Caco-2 (cell line): ENCODE results near the gene IQCK. TPM values are rescaled to one million over a fixed set of nuclear protein-coding genes. Genes with fewer than 3 reads are reported as not detected.
"Not testable (repeated sequence)": the region's sequence is repeated elsewhere in the genome, so short reads cannot be mapped to it uniquely, and the experiment has no call there.

Experiments used
- BruUV-seq: library from RNA; stranded (reverse); fragments of 400-500 nt; replicated peaks from 2 replicates; lab custom pipeline; 2021; lab: Mats Ljungman, UMichigan
- CTCF ChIA-PET: fragments of 300-600 bp; sonication (Branson Sonifier 250); formaldehyde crosslinking; loops from one replicate; lab custom pipeline; 2022; ENCODE audit warnings: antibody characterized with exemption; lab: Charles Lee
- POLR2A ChIA-PET: fragments of 300-600 bp; sonication (Branson Sonifier 250); formaldehyde crosslinking; loops from one replicate; lab custom pipeline; 2022; ENCODE audit warnings: antibody characterized with exemption; lab: Charles Lee
- DNase-seq, 2 experiments: peaks; one replicate each; pipeline versions ENCODE4 v3.0.0 to v3.0.0-alpha.2; 2020 to 2022
- H3K27me3 ChIP-seq: replicated peaks from 2 replicates; pipeline ENCODE4 v1.6.0; 2011; ENCODE audit warnings: low read length; ENCODE audit not compliant: control insufficient read depth, insufficient read depth
- H3K36me3 ChIP-seq: 2 replicates; pipeline ENCODE4 v1.5.1; 2011; ENCODE audit warnings: low read length; ENCODE audit not compliant: control insufficient read depth, insufficient read depth
- H3K4me1 ChIP-seq: fragments of 250-450 bp; sonication (Bioruptor Pico); 2 replicates; pipeline ENCODE4 v1.5.1; 2020; ENCODE audit warnings: mild to moderate bottlenecking
- H3K4me3 ChIP-seq: 2 replicates; pipeline ENCODE4 v1.5.1; 2011; ENCODE audit warnings: low read depth, mild to moderate bottlenecking, control low read depth, low read length
- H3K9me3 ChIP-seq: fragments of 250-450 bp; sonication (Bioruptor Pico); 2 replicates; pipeline ENCODE4 v1.5.1; 2020; ENCODE audit warnings: mild to moderate bottlenecking, moderate library complexity
- H3K27ac Mint-ChIP-seq: one replicate; pipeline ENCODE4 v1.8.0; 2022; ENCODE audit warnings: mixed read lengths; ENCODE audit not compliant: unreplicated experiment
- H3K27me3 Mint-ChIP-seq: one replicate; pipeline ENCODE4 v1.8.0; 2022; ENCODE audit warnings: mixed read lengths; ENCODE audit not compliant: insufficient read depth, unreplicated experiment
- H3K36me3 Mint-ChIP-seq: one replicate; pipeline ENCODE4 v1.8.0; 2022; ENCODE audit warnings: mild to moderate bottlenecking, mixed read lengths; ENCODE audit not compliant: insufficient read depth, unreplicated experiment
- H3K4me1 Mint-ChIP-seq: one replicate; pipeline ENCODE4 v1.8.0; 2022; ENCODE audit warnings: low read depth, mixed read lengths; ENCODE audit not compliant: unreplicated experiment
- H3K4me3 Mint-ChIP-seq: one replicate; pipeline ENCODE4 v1.8.0; 2022; ENCODE audit warnings: mild to moderate bottlenecking, moderate library complexity, mixed read lengths; ENCODE audit not compliant: unreplicated experiment
- H3K9me3 Mint-ChIP-seq: one replicate; pipeline ENCODE4 v1.8.0; 2022; ENCODE audit warnings: mixed read lengths; ENCODE audit not compliant: unreplicated experiment
- CTCF ChIP-seq, 2 experiments: fragments of 200-600 bp in 1 of 2; IDR thresholded peaks; 1 replicate in 1 of 2; 2 replicates in 1 of 2; pipeline versions ENCODE4 v1.5.1 to v1.8.0; 2011 to 2022; ENCODE audit warnings: antibody characterized with exemption in 1 of 2, control low read depth in 1 of 2, inconsistent platforms in 1 of 2, low read depth in 1 of 2, low read length in 1 of 2, mild to moderate bottlenecking in 1 of 2, moderate library complexity in 1 of 2; ENCODE audit not compliant: insufficient read depth in 1 of 2, severe bottlenecking in 1 of 2, unreplicated experiment in 1 of 2
- intact Hi-C: fragments of 100-400 bp; cut with micrococcal nuclease; formaldehyde crosslinking; loops from one replicate; pipeline ENCODE4 v1.10.0; 2022; ENCODE audit not compliant: unreplicated experiment
- total RNA-seq: library from RNA; stranded (reverse); gene quantifications from 2 replicates; pipeline ENCODE4 v1.2.3, GENCODE V29; 2022

Gene IQCK
- total RNA-seq, 1 experiment from 2014 or later: 2.0 TPM

GRCh38 chr16:19715566-19715965 is 2.5 kb upstream of the IQCK start:
- Mint-ChIP-seq H3K4me3 (no peak overlapping the region), H3K36me3 (peaks cover 42% of the 10 kb centered on the region), H3K27ac (no peak overlapping the region), H3K4me1 (peaks cover 18% of the 10 kb centered on the region), H3K9me3 (no peaks in the 10 kb centered on the region), H3K27me3 (no peaks in the 10 kb centered on the region)
- POLR2A ChIA-PET: no interaction called here
- intact Hi-C loops: loop anchor here (10.0 kb wide), 1 partner anchor 169 kb away; the partner anchor contains the start of gene GPRC5B
- BruUV-seq: no TSS peak
- DNase-seq: no peak
- peaks cover 17% of the 10 kb centered on the region for H3K4me1 ChIP-seq
- no peak for TF ChIP-seq CTCF (IDR thresholded peaks at IDR 0.05; ENCODE audit: insufficient read depth in 1 of 2, low read depth in 1 of 2, low read length in 1 of 2, severe bottlenecking in 1 of 2, unreplicated experiment in 1 of 2)
- CTCF ChIA-PET: no interaction called here
- no peak overlapping the region for H3K4me3 ChIP-seq
- no peaks in the 10 kb centered on the region for H3K27me3 ChIP-seq
- 0 out of 2 replicates have a peak, but pooled peaks cover 2% of the 10 kb centered on the region for H3K36me3 ChIP-seq
- no peaks in the 10 kb centered on the region for H3K9me3 ChIP-seq

GRCh38 chr16:19716183-19716582 is 1.9 kb upstream of the IQCK start:
- BruUV-seq: no TSS peak
- Mint-ChIP-seq H3K27ac (peak overlapping the region; percentile 88), H3K4me3 (peak overlapping the region; percentile 91), H3K36me3 (peaks cover 41% of the 10 kb centered on the region), H3K27me3 (no peaks in the 10 kb centered on the region), H3K4me1 (peaks cover 18% of the 10 kb centered on the region), H3K9me3 (no peaks in the 10 kb centered on the region)
- Histone ChIP-seq H3K36me3 (0 out of 2 replicates have a peak, but pooled peaks cover 2% of the 10 kb centered on the region), H3K9me3 (no peaks in the 10 kb centered on the region), H3K4me3 (no peak overlapping the region; the same call in 1 of the 2 replicates), H3K27me3 (no peaks in the 10 kb centered on the region), H3K4me1 (peaks cover 17% of the 10 kb centered on the region)
- peak in 1 of 2 experiments; percentile 45 for DNase-seq
- POLR2A ChIA-PET: no interaction called here
- no peak for TF ChIP-seq CTCF (IDR thresholded peaks at IDR 0.05; ENCODE audit: insufficient read depth in 1 of 2, low read depth in 1 of 2, low read length in 1 of 2, severe bottlenecking in 1 of 2, unreplicated experiment in 1 of 2)
- intact Hi-C loops: loop anchor here (2.0 to 10.0 kb wide), 2 partner anchors 33 to 169 kb away; partner anchors contain the start of gene GPRC5B
- CTCF ChIA-PET: no interaction called here

- H3K27me3 ChIP-seq, H3K27me3 Mint-ChIP-seq, DNase-seq, H3K9me3 ChIP-seq, H3K36me3 ChIP-seq, BruUV-seq, POLR2A ChIA-PET, H3K9me3 Mint-ChIP-seq, CTCF ChIA-PET: not testable (repeated sequence)
- Mint-ChIP-seq H3K4me3 (peak overlapping the region; percentile 91), H3K27ac (peak overlapping the region; percentile 88), H3K36me3 (peaks cover 36% of the 10 kb centered on the region), H3K4me1 (peaks cover 18% of the 10 kb centered on the region)
- Histone ChIP-seq H3K4me1 (peaks cover 17% of the 10 kb centered on the region), H3K4me3 (peak overlapping the region; percentile 97)
- intact Hi-C loops: loop anchor here (2.0 to 10.0 kb wide), 2 partner anchors 32 to 168 kb away; partner anchors contain the start of gene GPRC5B
These were observed 1.3 kb upstream of the IQCK start for GRCh38 chr16:19716728-19717127.
